GM12878 (cell line): ENCODE measurements around the gene GTPBP3. TPM values are rescaled to one million over a fixed set of nuclear protein-coding genes. Genes with fewer than 3 reads are reported as not detected.

Source experiments
- BCLAF1 ChIP-seq: fragments of 450-650 bp; IDR thresholded peaks from 2 replicates; pipeline ENCODE4 v1.6.1; 2017; ENCODE audit warnings: antibody characterized with exemption, mild to moderate bottlenecking, moderate library complexity
- CREM ChIP-seq: IDR thresholded peaks from 2 replicates; pipeline ENCODE4 v1.6.1; 2014; ENCODE audit warnings: antibody characterized with exemption, low read depth
- E4F1 ChIP-seq: fragments of 450-650 bp; IDR thresholded peaks from 2 replicates; pipeline ENCODE4 v1.6.1; 2018; ENCODE audit warnings: borderline replicate concordance, mild to moderate bottlenecking; ENCODE audit not compliant: partially characterized antibody
- ETV6 ChIP-seq, 2 experiments: fragments of 450-650 bp in 1 of 2; IDR thresholded peaks in 1 of 2; conservative IDR thresholded peaks in 1 of 2; 2 replicates each; pipeline ENCODE4 v1.6.1; 2014; ENCODE audit warnings: antibody characterized with exemption in 1 of 2, borderline replicate concordance in 1 of 2, low read depth in 1 of 2, mild to moderate bottlenecking in 1 of 2, moderate library complexity in 1 of 2
- FOXM1 ChIP-seq: IDR thresholded peaks from 2 replicates; pipeline ENCODE4 v1.6.1; 2012; ENCODE audit warnings: low read depth, mild to moderate bottlenecking, inconsistent platforms, low read length, moderate library complexity
- IKZF2 ChIP-seq, 2 experiments: fragments of 450-650 bp; IDR thresholded peaks; 2 replicates each; pipeline ENCODE4 v1.6.1; 2017; ENCODE audit warnings: mild to moderate bottlenecking in 2 of 2, moderate library complexity in 2 of 2
- IRF4 ChIP-seq: IDR thresholded peaks from 2 replicates; pipeline ENCODE4 v1.6.1; 2011; ENCODE audit warnings: low read depth, low read length
- MAX ChIP-seq: IDR thresholded peaks from 2 replicates; pipeline ENCODE4 v1.6.1; 2012; ENCODE audit warnings: low read depth, low read length, improper control_type of control experiment
- MTA2 ChIP-seq: fragments of 450-650 bp; IDR thresholded peaks from 2 replicates; pipeline ENCODE4 v1.6.1; 2016; ENCODE audit warnings: low read depth, mild to moderate bottlenecking, moderate library complexity
- MYB ChIP-seq: fragments of 150-350 bp; IDR thresholded peaks from 2 replicates; pipeline ENCODE4 v1.6.1; 2014; ENCODE audit warnings: mild to moderate bottlenecking, low read depth, low read length, borderline replicate concordance
- NBN ChIP-seq: fragments of 450-650 bp; IDR thresholded peaks from 2 replicates; pipeline ENCODE4 v1.6.1; 2016
- NFYB ChIP-seq: IDR thresholded peaks from 2 replicates; pipeline ENCODE4 v1.6.1; 2011; ENCODE audit warnings: low read depth, mild to moderate bottlenecking, low read length, improper control_type of control experiment, moderate library complexity; ENCODE audit not compliant: insufficient read depth
- RAD21 ChIP-seq: IDR thresholded peaks from 2 replicates; pipeline ENCODE4 v1.6.1; 2011; ENCODE audit warnings: mild to moderate bottlenecking, low read depth, low read length, moderate library complexity; ENCODE audit not compliant: insufficient read depth
- SMAD5 ChIP-seq: IDR thresholded peaks from 2 replicates; pipeline ENCODE4 v1.6.1; 2016; ENCODE audit warnings: antibody characterized with exemption, low read depth
- SP1 ChIP-seq: IDR thresholded peaks from one replicate; pipeline ENCODE4 v1.6.1; 2011; ENCODE audit warnings: low read depth, low read length
- TBL1XR1 ChIP-seq: IDR thresholded peaks from 2 replicates; pipeline ENCODE4 v1.6.1; 2012; ENCODE audit warnings: low read depth, low read length, improper control_type of control experiment
- ZBED1 ChIP-seq: IDR thresholded peaks from 2 replicates; pipeline ENCODE4 v1.6.1; 2016; ENCODE audit warnings: borderline replicate concordance
- ZBTB11 ChIP-seq: fragments of 450-650 bp; formaldehyde crosslinking; IDR thresholded peaks from 2 replicates; pipeline ENCODE4 v1.5.0; 2022; ENCODE audit warnings: mild to moderate bottlenecking, missing genetic modification characterization
- ZNF217 ChIP-seq: fragments of 450-650 bp; IDR thresholded peaks from 2 replicates; pipeline ENCODE4 v1.6.1; 2017; ENCODE audit warnings: antibody characterized with exemption, mild to moderate bottlenecking
- ZNF384 ChIP-seq: IDR thresholded peaks from 2 replicates; pipeline ENCODE4 v1.6.1; 2012; ENCODE audit warnings: low read depth, mild to moderate bottlenecking, low read length, improper control_type of control experiment, borderline replicate concordance
- polyA plus RNA-seq, 11 experiments: library from polyadenylated mRNA; depleted of rRNA in 4 of 11; unstranded in 6 of 11; stranded (reverse) in 5 of 11; fragments of >200 nt; fragmentation: Nextera tagmentation in 4 of 11; fragmentation: Illumina TruSeq in 1 of 11; extraction: Ambion mirVana in 4 of 11; extraction: Trizol in 1 of 11; gene quantifications; 1 replicate in 1 of 11; 2 replicates in 10 of 11; pipeline versions ENCODE4 v1.2.1 to v1.2.3, GENCODE V29; 2011 to 2016; ENCODE audit warnings: inconsistent platforms in 2 of 11, missing spikeins in 2 of 11, low read depth in 1 of 11
- total RNA-seq, 4 experiments: library from RNA; depleted of rRNA in 3 of 4; stranded (reverse); fragments of >200 nt in 3 of 4; fragmentation: Illumina TruSeq in 1 of 4; extraction: Trizol in 1 of 4; gene quantifications; 2 replicates each; pipeline versions ENCODE4 v1.2.1 to v1.2.3, GENCODE V29; 2013 to 2021

GTPBP3 gene
- total and polyA plus RNA-seq, 10 of the 15 experiments (the other 5 are each of a cell fraction or from before 2014, with no cell fraction given) = 2.9 to 46.8 (median 15.4) TPM

- no peak for TF ChIP-seq BCLAF1
- TF ChIP-seq RAD21 = no peak
- TF ChIP-seq MAX = no peak; the same call in 1 of the 2 replicates
- TF ChIP-seq MTA2 = peak; percentile 90
- TF ChIP-seq ZNF384 = peak; percentile 90
- peak; percentile 85 for TF ChIP-seq TBL1XR1
- peak; percentile 79; the same call in 1 of the 2 replicates for TF ChIP-seq MYB
- no peak for TF ChIP-seq E4F1
- TF ChIP-seq ZBTB11 (CRISPR knock-in tag) = no peak
- peak in 1 of 2 experiments; percentile 84; a peak in 2 of 4 replicates for TF ChIP-seq ETV6 (conservative IDR thresholded peaks at IDR 0.05 in 1 of 2, IDR thresholded peaks at IDR 0.05 in 1 of 2; ENCODE audit: borderline replicate concordance in 1 of 2, low read depth in 1 of 2)
- TF ChIP-seq ZBED1 = peak; percentile 46; the same call in 1 of the 2 replicates
- TF ChIP-seq IKZF2 (IDR thresholded peaks at IDR 0.05) = peak; percentile 93 to 96
- no peak for TF ChIP-seq SMAD5
- no peak for TF ChIP-seq NFYB
- TF ChIP-seq ZNF217 = peak; percentile 48; the same call in 1 of the 2 replicates
- peak; percentile 24; the same call in 1 of the 2 replicates for TF ChIP-seq IRF4
- TF ChIP-seq CREM = peak; percentile 66; the same call in 1 of the 2 replicates
- peak; percentile 48 for TF ChIP-seq SP1
- peak; percentile 80; the same call in 1 of the 2 replicates for TF ChIP-seq FOXM1
- TF ChIP-seq NBN = peak; percentile 90; the same call in 1 of the 2 replicates
Observed at GRCh38 chr19:17370026-17370587, 32.8 kb downstream of the GTPBP3 start (continued).
